OCI-LY7 (cell line): ENCODE data around the gene TEPSIN. TPM values are rescaled to one million over a fixed set of nuclear protein-coding genes. Genes with fewer than 3 reads are reported as not detected.

ENCODE experiments used
- BruUV-seq: library from RNA; stranded (reverse); fragments of 400-500 nt; replicated peaks from 2 replicates; lab custom pipeline; 2021; lab: Mats Ljungman, UMichigan
- CTCF ChIA-PET: fragments of 300-600 bp; sonication (Branson Sonifier 250); formaldehyde crosslinking; loops from one replicate; lab custom pipeline; 2022; ENCODE audit warnings: antibody characterized with exemption; ENCODE audit not compliant: unreplicated experiment; lab: Charles Lee
- POLR2A ChIA-PET: fragments of 300-600 bp; sonication (Branson Sonifier 250); formaldehyde crosslinking; loops from one replicate; lab custom pipeline; 2022; ENCODE audit warnings: antibody characterized with exemption; lab: Charles Lee
- DNase-seq: peaks from one replicate; pipeline ENCODE4 v3.0.0-alpha.2; 2015; ENCODE audit warnings: low spot score
- H2AFZ ChIP-seq: fragments of 200-600 bp; sonication (generic), shearing (Covaris generic); 2 replicates; pipeline ENCODE4 v1.6.1; 2014; ENCODE audit warnings: mild to moderate bottlenecking, antibody characterized with exemption, low read length, moderate library complexity
- H3K27ac ChIP-seq: fragments of 200-600 bp; sonication (generic); 2 replicates; pipeline ENCODE4 v1.5.1; 2014; ENCODE audit warnings: mixed run types, low read depth, mild to moderate bottlenecking, moderate library complexity, low read length, inconsistent platforms; ENCODE audit not compliant: poor library complexity, severe bottlenecking
- H3K36me3 ChIP-seq: fragments of 200-600 bp; sonication (generic); 2 replicates; pipeline ENCODE4 v1.6.1; 2014; ENCODE audit warnings: mild to moderate bottlenecking, antibody characterized with exemption, low read length, moderate library complexity, mixed read lengths; ENCODE audit not compliant: insufficient read depth
- H3K4me1 ChIP-seq: fragments of 200-600 bp; sonication (generic); 2 replicates; pipeline ENCODE4 v1.5.1; 2014; ENCODE audit warnings: mild to moderate bottlenecking, low read length; ENCODE audit not compliant: insufficient read depth, poor library complexity, severe bottlenecking
- H3K4me2 ChIP-seq: fragments of 200-600 bp; sonication (generic); 2 replicates; pipeline ENCODE4 v1.6.1; 2014; ENCODE audit warnings: mild to moderate bottlenecking, low read length
- H3K4me3 ChIP-seq: fragments of 200-600 bp; sonication (generic); 2 replicates; pipeline ENCODE4 v1.5.1; 2014; ENCODE audit warnings: mild to moderate bottlenecking, low read depth, low read length; ENCODE audit not compliant: poor library complexity, severe bottlenecking
- H3K79me2 ChIP-seq: fragments of 200-600 bp; sonication (generic); 2 replicates; pipeline ENCODE4 v1.6.1; 2016; ENCODE audit warnings: low read depth, mild to moderate bottlenecking, low read length, moderate library complexity, mixed read lengths; ENCODE audit not compliant: insufficient read depth
- H3K9me2 ChIP-seq: fragments of 200-600 bp; sonication (generic); 2 replicates; pipeline ENCODE4 v1.6.1; 2016; ENCODE audit warnings: mild to moderate bottlenecking, low read length, mixed read lengths; ENCODE audit not compliant: insufficient read depth
- H3K9me3 ChIP-seq: fragments of 200-600 bp; sonication (generic); 2 replicates; pipeline ENCODE4 v1.6.1; 2014; ENCODE audit warnings: mild to moderate bottlenecking, mixed run types, low read length, mixed read lengths
- H4K20me1 ChIP-seq: fragments of 200-600 bp; sonication (generic); 2 replicates; pipeline ENCODE4 v1.6.1; 2014; ENCODE audit warnings: mild to moderate bottlenecking, antibody characterized with exemption, low read length, moderate library complexity, mixed read lengths; ENCODE audit not compliant: insufficient read depth
- EZH2phosphoT487 ChIP-seq: fragments of 200-600 bp; sonication (generic); IDR thresholded peaks from 2 replicates; pipeline ENCODE4 v1.6.1; 2018; ENCODE audit warnings: low read depth, borderline replicate concordance, mild to moderate bottlenecking, mixed run types, antibody characterized with exemption, low read length, moderate library complexity, mixed read lengths
- intact Hi-C: fragments of 100-400 bp; cut with micrococcal nuclease; formaldehyde crosslinking; loops from one replicate; pipeline ENCODE4 v1.10.0; 2022; ENCODE audit not compliant: unreplicated experiment
- total RNA-seq, 2 experiments: library from RNA; depleted of rRNA in 1 of 2; stranded (reverse); fragments of >200 nt in 1 of 2; shearing (Covaris generic) in 1 of 2; gene quantifications; 2 replicates each; pipeline ENCODE4 v1.2.3, GENCODE V29; 2014 to 2022
- TF ChIP-seq, protein P1 (sequence below): fragments of 200-600 bp; sonication (generic); conservative IDR thresholded peaks from 2 replicates; pipeline ENCODE4 v1.5.1; 2014; ENCODE audit warnings: mild to moderate bottlenecking, antibody characterized with exemption, low read length, moderate library complexity, mixed read lengths

Gene TEPSIN
- total RNA-seq, 2 experiments from 2014 or later: 46.4 to 75.3 TPM

DNA sequence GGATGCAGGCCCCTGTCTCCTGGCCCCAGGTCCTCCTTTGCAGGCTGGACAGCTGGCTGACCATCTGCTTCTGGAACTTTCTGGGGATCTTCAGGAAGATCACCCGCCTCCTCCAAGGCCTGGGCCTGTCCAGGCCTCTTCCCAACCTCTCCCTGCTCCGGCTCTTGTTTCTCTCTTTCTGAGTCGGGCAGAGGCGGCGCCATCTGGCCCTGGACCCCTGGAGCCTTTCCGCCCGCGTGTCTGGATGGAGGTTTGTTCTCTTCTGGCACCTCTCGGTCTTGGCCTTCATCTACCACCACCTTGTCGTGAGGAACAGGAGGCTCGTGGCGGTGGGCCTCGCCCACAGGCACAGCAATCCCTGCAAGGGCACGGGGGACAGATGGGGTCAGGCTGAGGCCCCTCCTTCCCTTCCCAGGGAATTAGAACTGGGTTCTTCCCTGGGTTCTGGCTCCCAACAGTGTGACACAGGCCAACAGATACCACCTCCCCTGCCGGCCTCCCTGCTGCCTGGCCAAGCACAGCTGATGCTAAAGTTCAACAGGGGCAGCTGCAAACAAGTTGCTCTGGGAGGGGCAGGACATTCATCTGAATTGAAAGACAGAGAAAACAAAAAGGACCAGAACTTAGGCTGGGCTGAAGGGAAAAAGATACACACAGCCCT lies 13.6 kb upstream of the TEPSIN start:
- H3K4me1 ChIP-seq: peaks cover 39% of the 10 kb centered on the region
- intact Hi-C loops: loop anchor here (1.0 to 2.0 kb wide), 5 partner anchors 44 to 346 kb away; partner anchors contain the start of genes BAHCC1 and FAAP100
- ChIA-PET CTCF (interaction anchor here (0.5 to 1.0 kb wide), 2 partner anchors 189 to 232 kb away, joined by 3 read pairs; no protein-coding TSS in a partner anchor), POLR2A (no interaction called here)
- no peaks in the 10 kb centered on the region for H3K9me3 ChIP-seq
- DNase-seq: peak; percentile 31
- peak overlapping the region; percentile 76 for H3K4me2 ChIP-seq
- BruUV-seq: no TSS peak
- no peak for TF ChIP-seq EZH2phosphoT487
- TF ChIP-seq, protein P1, sequence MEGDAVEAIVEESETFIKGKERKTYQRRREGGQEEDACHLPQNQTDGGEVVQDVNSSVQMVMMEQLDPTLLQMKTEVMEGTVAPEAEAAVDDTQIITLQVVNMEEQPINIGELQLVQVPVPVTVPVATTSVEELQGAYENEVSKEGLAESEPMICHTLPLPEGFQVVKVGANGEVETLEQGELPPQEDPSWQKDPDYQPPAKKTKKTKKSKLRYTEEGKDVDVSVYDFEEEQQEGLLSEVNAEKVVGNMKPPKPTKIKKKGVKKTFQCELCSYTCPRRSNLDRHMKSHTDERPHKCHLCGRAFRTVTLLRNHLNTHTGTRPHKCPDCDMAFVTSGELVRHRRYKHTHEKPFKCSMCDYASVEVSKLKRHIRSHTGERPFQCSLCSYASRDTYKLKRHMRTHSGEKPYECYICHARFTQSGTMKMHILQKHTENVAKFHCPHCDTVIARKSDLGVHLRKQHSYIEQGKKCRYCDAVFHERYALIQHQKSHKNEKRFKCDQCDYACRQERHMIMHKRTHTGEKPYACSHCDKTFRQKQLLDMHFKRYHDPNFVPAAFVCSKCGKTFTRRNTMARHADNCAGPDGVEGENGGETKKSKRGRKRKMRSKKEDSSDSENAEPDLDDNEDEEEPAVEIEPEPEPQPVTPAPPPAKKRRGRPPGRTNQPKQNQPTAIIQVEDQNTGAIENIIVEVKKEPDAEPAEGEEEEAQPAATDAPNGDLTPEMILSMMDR: no peak
- H2AFZ ChIP-seq: no peak overlapping the region
- peak overlapping the region; percentile 57 for H3K4me3 ChIP-seq
- H4K20me1 ChIP-seq: no peaks in the 10 kb centered on the region
- H3K36me3 ChIP-seq: peaks cover 21% of the 10 kb centered on the region
- H3K9me2 ChIP-seq: no peaks in the 10 kb centered on the region
- H3K79me2 ChIP-seq: no peaks in the 10 kb centered on the region
- H3K27ac ChIP-seq: peak overlapping the region; percentile 94

DNA sequence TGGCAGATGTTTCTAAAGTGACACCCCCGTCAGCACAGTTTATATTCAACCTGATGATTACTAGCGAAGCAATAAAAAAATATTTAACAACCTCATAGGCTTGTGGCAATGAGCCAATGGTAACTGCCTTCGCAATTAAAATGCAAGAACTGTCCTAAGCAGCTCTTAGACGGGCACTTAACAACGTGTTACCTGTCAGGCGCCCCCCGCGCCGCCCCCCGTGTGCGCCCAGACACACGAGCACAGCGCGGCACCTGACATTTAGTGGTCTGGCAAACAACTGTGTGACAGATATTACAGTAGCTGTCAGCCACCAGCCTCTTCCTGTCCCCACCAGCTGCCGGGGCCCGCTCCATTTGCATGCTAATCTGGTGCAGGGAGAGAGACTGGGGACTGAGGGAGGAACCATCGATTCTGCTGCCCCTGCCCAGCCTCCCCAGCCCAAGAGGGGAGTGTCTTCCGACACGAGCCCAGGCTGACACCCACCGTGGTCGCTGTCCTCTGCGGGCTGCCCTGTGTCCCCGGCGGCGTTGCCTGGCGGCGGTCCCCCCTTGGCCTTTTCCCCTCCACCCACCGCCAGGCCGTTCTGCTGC lies 12.9 kb upstream of the TEPSIN start:
- Histone ChIP-seq H3K27ac (peak overlapping the region; percentile 94), H4K20me1 (no peaks in the 10 kb centered on the region), H2AFZ (no peak overlapping the region), H3K9me2 (no peaks in the 10 kb centered on the region), H3K4me2 (peak overlapping the region; percentile 76), H3K79me2 (no peaks in the 10 kb centered on the region), H3K9me3 (no peaks in the 10 kb centered on the region), H3K4me1 (peaks cover 39% of the 10 kb centered on the region), H3K4me3 (peak overlapping the region; percentile 57), H3K36me3 (peaks cover 21% of the 10 kb centered on the region)
- peak; percentile 94 for DNase-seq
- intact Hi-C loops: loop anchor here (1.0 to 2.0 kb wide), 6 partner anchors 44 to 347 kb away; partner anchors contain the start of genes BAHCC1 and FAAP100
- ChIA-PET CTCF (interaction anchor here (0.5 kb wide), 1 partner anchor 189 kb away, joined by 3 read pairs; no protein-coding TSS in a partner anchor), POLR2A (interaction anchor here (1.0 to 1.2 kb wide), 2 partner anchors 29 to 266 kb away, joined by 3 read pairs; partner anchors contain the start of gene CEP131)
- BruUV-seq: no TSS peak
- TF ChIP-seq EZH2phosphoT487: no peak
- TF ChIP-seq, protein P1: 0 out of 2 replicates have a peak, but pooled peaks have one; percentile 14
